Renal cortex interstitium (tissue), 15 donors: ENCODE results near the gene TBC1D9B. TPM values are rescaled to one million over a fixed set of nuclear protein-coding genes. Genes with fewer than 3 reads are reported as not detected.

Source experiments
- DNase-seq, 11 donors: peaks; one replicate each; pipeline ENCODE4 v3.0.0-alpha.2; 2013; ENCODE audit warnings: low read depth in 9 of 11, low spot score in 4 of 11; ENCODE audit errors: extremely low read depth in 1 of 11
- long read RNA-seq, 16 experiments: transcript quantifications; one replicate each; lab custom pipeline, GENCODE V29; 2026
- polyA plus RNA-seq, 3 donors: library from polyadenylated mRNA; unstranded; fragments of 120-200 nt; gene quantifications; one replicate each; pipeline ENCODE4 v1.2.1, GENCODE V29; 2013; ENCODE audit not compliant: insufficient read length in 3 of 3

Gene TBC1D9B
- polyA plus RNA-seq = 100 to 1,000 TPM in 2 of 3 donors, 10 to 100 TPM in 1; 81.6 to 121 (median 111) TPM
- long read RNA-seq, donor 1, full-length matches to known transcripts = 4 of 18 reads
- long read RNA-seq, donor 1, partial matches to known transcripts = 14 of 18 reads
- long read RNA-seq, donor 1, other reads (novel, unspliced or antisense) = 0 of 18 reads
- long read RNA-seq, donor 2, partial matches to known transcripts = 12 of 15 reads
- long read RNA-seq, donor 2, other reads (novel, unspliced or antisense) = 0 of 15 reads
- long read RNA-seq, donor 3, full-length matches to known transcripts = 10 of 22 reads
- long read RNA-seq, donor 3, partial matches to known transcripts = 12 of 22 reads
- long read RNA-seq, donor 3, other reads (novel, unspliced or antisense) = 0 of 22 reads
- long read RNA-seq, donor 4, full-length matches to known transcripts = 5 of 11 reads
- long read RNA-seq, donor 4, partial matches to known transcripts = 6 of 11 reads
- long read RNA-seq, donor 4, other reads (novel, unspliced or antisense) = 0 of 11 reads
- long read RNA-seq, donor 5 = 0 reads
- long read RNA-seq, donor 6, full-length matches to known transcripts = 7 of 19 reads
- long read RNA-seq, donor 6, partial matches to known transcripts = 12 of 19 reads
- long read RNA-seq, donor 6, other reads (novel, unspliced or antisense) = 0 of 19 reads
- long read RNA-seq, donor 7, full-length matches to known transcripts = 7 of 16 reads
- long read RNA-seq, donor 7, partial matches to known transcripts = 9 of 16 reads
- long read RNA-seq, donor 7, other reads (novel, unspliced or antisense) = 0 of 16 reads
- long read RNA-seq, donor 8 = 0 reads
- long read RNA-seq, donor 9, full-length matches to known transcripts = 5 of 10 reads
- long read RNA-seq, donor 9, partial matches to known transcripts = 5 of 10 reads
- long read RNA-seq, donor 9, other reads (novel, unspliced or antisense) = 0 of 10 reads
- long read RNA-seq, donor 10, full-length matches to known transcripts = 8 of 17 reads
- long read RNA-seq, donor 10, partial matches to known transcripts = 9 of 17 reads
- long read RNA-seq, donor 10, other reads (novel, unspliced or antisense) = 0 of 17 reads
- long read RNA-seq, donor 11, full-length matches to known transcripts = 6 of 12 reads
- long read RNA-seq, donor 11, partial matches to known transcripts = 6 of 12 reads
- long read RNA-seq, donor 11, other reads (novel, unspliced or antisense) = 0 of 12 reads
- long read RNA-seq, donor 12, partial matches to known transcripts = 6 of 6 reads
- long read RNA-seq, donor 12, other reads (novel, unspliced or antisense) = 0 of 6 reads
- long read RNA-seq, donor 13 = 0 reads
- long read RNA-seq, donor 14, full-length matches to known transcripts = 5 of 13 reads
- long read RNA-seq, donor 14, partial matches to known transcripts = 8 of 13 reads
- long read RNA-seq, donor 14, other reads (novel, unspliced or antisense) = 0 of 13 reads
- long read RNA-seq, donor 15, full-length matches to known transcripts = 5 of 10 reads
- long read RNA-seq, donor 15, partial matches to known transcripts = 5 of 10 reads
- long read RNA-seq, donor 15, other reads (novel, unspliced or antisense) = 0 of 10 reads
- long read RNA-seq, donor 16, full-length matches to known transcripts = 30 of 63 reads
- long read RNA-seq, donor 16, partial matches to known transcripts = 33 of 63 reads
- long read RNA-seq, donor 16, other reads (novel, unspliced or antisense) = 0 of 63 reads

- DNase-seq = peak; percentile 20 to 73 (median 46)
These were observed at the start of gene TBC1D9B for GRCh38 chr5:179907556-179908324. TSS of gene TBC1D9B (minus strand) at chr5:179907897. CDS start at chr5:179907821, 76 bp downstream.

- no peak for DNase-seq
These were observed 47.9 kb upstream of the TBC1D9B start for GRCh38 chr5:179955630-179956029.

GRCh38 chr5:179955062-179955461, 47.4 kb upstream of the TBC1D9B start:
- no peak for DNase-seq

GRCh38 chr5:179954434-179954833, 46.7 kb upstream of the TBC1D9B start:
- no peak for DNase-seq

- no peak for DNase-seq
These were observed 46.3 kb upstream of the TBC1D9B start for GRCh38 chr5:179953987-179954386.

GRCh38 chr5:179936976-179937681, 29.4 kb upstream of the TBC1D9B start:
- DNase-seq = no peak

- DNase-seq = no peak
These were observed 23.2 kb upstream of the TBC1D9B start for GRCh38 chr5:179930788-179931473.

GRCh38 chr5:179927824-179928223, 20.1 kb upstream of the TBC1D9B start:
- DNase-seq = no peak

GRCh38 chr5:179926657-179927056, 19.0 kb upstream of the TBC1D9B start:
- no peak for DNase-seq

- no peak for DNase-seq
These were observed 15.7 kb upstream of the TBC1D9B start for GRCh38 chr5:179923436-179923835.

GRCh38 chr5:179920175-179920574, 12.5 kb upstream of the TBC1D9B start:
- no peak for DNase-seq

GRCh38 chr5:179919487-179920060, 11.9 kb upstream of the TBC1D9B start:
- no peak for DNase-seq

GRCh38 chr5:179918742-179919486, 11.2 kb upstream of the TBC1D9B start:
- DNase-seq = no peak

- DNase-seq = no peak
These were observed 8.8 kb upstream of the TBC1D9B start for GRCh38 chr5:179916523-179916922.

- DNase-seq = no peak
These were observed 7.8 kb upstream of the TBC1D9B start for GRCh38 chr5:179915406-179915935.
